Transverse colon (tissue), 3 donors: ENCODE data around the gene ZBTB7A.
"Not testable (repeated sequence)": the region's sequence is repeated elsewhere in the genome, so short reads cannot be mapped to it uniquely, and the experiment has no call there.

ENCODE experiments used
- CTCF ChIP-seq, 5 experiments: fragments of 200-600 bp in 3 of 5; fragments of 450-650 bp in 2 of 5; sonication (generic) in 3 of 5; IDR thresholded peaks; 1 replicate in 2 of 5; 2 replicates in 3 of 5; pipeline ENCODE4 v1.5.1; 2016 to 2017; ENCODE audit warnings: antibody characterized with exemption in 5 of 5, inconsistent platforms in 3 of 5, mild to moderate bottlenecking in 2 of 5, moderate library complexity in 1 of 5
- EP300 ChIP-seq: sonication (generic); formaldehyde crosslinking; IDR thresholded peaks from one replicate; pipeline ENCODE4 v1.6.1; 2017; ENCODE audit warnings: antibody characterized with exemption, low read depth

- not testable (repeated sequence) for TF ChIP-seq CTCF (IDR thresholded peaks at IDR 0.05); EP300
These were observed 55.3 kb downstream of the ZBTB7A start for GRCh38 chr19:4011430-4011829.
